Mesendoderm (in vitro differentiated cells): Measurements from ENCODE around the gene NEMP2.
"Not testable (repeated sequence)": the region's sequence is repeated elsewhere in the genome, so short reads cannot be mapped to it uniquely, and the experiment has no call there.

ENCODE experiments used
- DNase-seq: peaks from one replicate; pipeline ENCODE4 v3.0.0; 2013
- H2AK5ac ChIP-seq: 2 replicates; pipeline ENCODE4 v1.6.1; 2013; ENCODE audit warnings: low read length, inconsistent platforms
- H2BK120ac ChIP-seq: 2 replicates; pipeline ENCODE4 v1.6.1; 2013; ENCODE audit warnings: low read depth, mild to moderate bottlenecking, low read length, moderate library complexity, mixed read lengths
- H2BK15ac ChIP-seq: replicated peaks from 2 replicates; pipeline ENCODE4 v1.6.1; 2013; ENCODE audit warnings: low read depth, mild to moderate bottlenecking, moderate library complexity
- H2BK5ac ChIP-seq: 2 replicates; pipeline ENCODE4 v1.6.1; 2013; ENCODE audit warnings: low read length, inconsistent platforms
- H3K18ac ChIP-seq: 2 replicates; pipeline ENCODE4 v1.6.1; 2013; ENCODE audit warnings: mild to moderate bottlenecking, low read length, mixed read lengths
- H3K23ac ChIP-seq: one replicate; pipeline ENCODE4 v1.6.1; 2013; ENCODE audit warnings: low read length
- H3K27ac ChIP-seq: 2 replicates; pipeline ENCODE4 v1.5.1; 2013; ENCODE audit warnings: low read depth, mild to moderate bottlenecking, inconsistent platforms, low read length, moderate library complexity
- H3K27me3 ChIP-seq: 2 replicates; pipeline ENCODE4 v1.6.1; 2013; ENCODE audit warnings: low read length, control low read depth, mild to moderate bottlenecking, inconsistent platforms; ENCODE audit not compliant: insufficient read depth, poor library complexity
- H3K36me3 ChIP-seq: 2 replicates; pipeline ENCODE4 v1.6.1; 2013; ENCODE audit warnings: low read length, inconsistent platforms; ENCODE audit not compliant: control insufficient read depth, insufficient read depth
- H3K4ac ChIP-seq: one replicate; pipeline ENCODE4 v1.6.1; 2013; ENCODE audit warnings: low read depth, mild to moderate bottlenecking, low read length, moderate library complexity
- H3K4me1 ChIP-seq: 2 replicates; pipeline ENCODE4 v1.6.1; 2013; ENCODE audit warnings: low read depth, low read length, inconsistent platforms; ENCODE audit not compliant: control insufficient read depth
- H3K4me2 ChIP-seq: 2 replicates; pipeline ENCODE4 v1.6.1; 2013; ENCODE audit warnings: low read length
- H3K4me3 ChIP-seq: 2 replicates; pipeline ENCODE4 v1.5.1; 2013; ENCODE audit warnings: mild to moderate bottlenecking, low read length
- H3K56ac ChIP-seq: one replicate; pipeline ENCODE4 v1.6.1; 2013; ENCODE audit warnings: low read length
- H3K79me1 ChIP-seq: 2 replicates; pipeline ENCODE4 v1.6.1; 2013; ENCODE audit warnings: low read length, inconsistent platforms
- H3K79me2 ChIP-seq: 2 replicates; pipeline ENCODE4 v1.6.1; 2013; ENCODE audit warnings: mild to moderate bottlenecking, low read length; ENCODE audit not compliant: control insufficient read depth, insufficient read depth
- H3K9ac ChIP-seq: 2 replicates; pipeline ENCODE4 v1.6.1; 2013; ENCODE audit warnings: low read length, inconsistent platforms
- H4K5ac ChIP-seq: one replicate; pipeline ENCODE4 v1.6.1; 2013; ENCODE audit warnings: low read length
- H4K8ac ChIP-seq: one replicate; pipeline ENCODE4 v1.6.1; 2013; ENCODE audit warnings: low read depth, mild to moderate bottlenecking, control low read depth, low read length, moderate library complexity
- WGBS: extraction: QIAGEN DNeasy Blood & Tissue Kit; methylation state at CpG from one replicate; pipeline ENCODE4 v1.1.7; 2013; ENCODE audit warnings: low lambda C conversion rate, missing lambda C conversion rate; ENCODE audit not compliant: insufficient coverage; ENCODE audit errors: extremely low coverage; 5-methylcytosine and 5-hydroxymethylcytosine counted together

The NEMP2 gene

DNA sequence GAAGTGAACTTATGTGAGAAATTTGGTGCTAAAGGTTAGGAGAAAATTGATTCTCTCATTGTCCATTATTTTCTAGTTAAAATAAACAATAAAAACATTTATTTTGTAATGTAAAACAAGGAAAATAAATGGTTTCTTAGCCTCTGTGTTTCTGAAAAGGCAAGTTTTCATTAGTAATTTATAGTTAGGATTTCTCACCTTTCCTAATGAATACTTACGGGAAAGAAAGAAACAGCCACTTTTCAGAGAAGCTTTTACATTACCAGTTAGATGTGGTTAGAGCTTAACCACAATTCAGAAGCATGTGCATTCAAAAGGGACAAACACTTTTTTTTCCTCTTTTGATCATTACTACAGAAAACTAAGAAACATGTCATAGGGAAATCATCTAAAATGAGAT, 18.8 kb downstream of the NEMP2 start:
- no peaks in the 10 kb centered on the region for H3K4me1 ChIP-seq
- no peak overlapping the region for H2AK5ac ChIP-seq
- no peak overlapping the region for H2BK15ac ChIP-seq
- H2BK5ac ChIP-seq: no peak overlapping the region
- no peaks in the 10 kb centered on the region for H3K27me3 ChIP-seq
- no CpG with 5 or more reads among the region's 1 CpG for WGBS
- no peak overlapping the region for H3K23ac ChIP-seq
- H3K56ac ChIP-seq: no peak overlapping the region
- H3K27ac ChIP-seq: no peak overlapping the region
- H3K4me3 ChIP-seq: no peak overlapping the region
- no peak overlapping the region for H3K4me2 ChIP-seq
- no peak overlapping the region for H3K9ac ChIP-seq
- DNase-seq: no peak
- H3K79me1 ChIP-seq: no peaks in the 10 kb centered on the region
- H4K8ac ChIP-seq: no peak overlapping the region
- no peaks in the 10 kb centered on the region for H3K79me2 ChIP-seq
- no peaks in the 10 kb centered on the region for H3K36me3 ChIP-seq
- no peak overlapping the region for H4K5ac ChIP-seq
- no peak overlapping the region for H3K4ac ChIP-seq
- no peak overlapping the region for H3K18ac ChIP-seq
- no peak overlapping the region for H2BK120ac ChIP-seq

DNA sequence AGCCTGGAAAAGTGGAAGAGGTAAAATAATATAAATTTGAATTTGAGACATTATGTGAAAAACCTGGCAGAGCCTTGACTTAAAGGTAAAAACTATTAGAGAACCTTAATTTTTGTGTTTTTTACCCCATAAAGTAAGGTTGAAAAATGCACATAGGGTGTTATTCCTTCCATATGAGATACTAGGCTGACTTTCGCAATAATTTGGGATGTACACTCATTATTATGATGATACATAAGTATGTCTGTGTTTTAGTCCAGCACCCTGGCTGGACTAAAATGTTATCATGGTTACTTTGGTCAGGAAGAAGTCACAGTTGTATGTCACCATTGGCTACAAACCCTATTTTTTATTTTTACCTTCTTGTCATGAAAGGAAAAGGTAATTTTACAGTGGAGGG, 19.8 kb downstream of the NEMP2 start:
- Histone ChIP-seq H2AK5ac (no peak overlapping the region), H3K4me1 (no peaks in the 10 kb centered on the region), H2BK15ac (no peak overlapping the region), H3K79me1 (no peaks in the 10 kb centered on the region), H3K23ac (no peak overlapping the region), H3K27ac (no peak overlapping the region), H3K9ac (no peak overlapping the region), H3K36me3 (no peaks in the 10 kb centered on the region), H2BK120ac (no peak overlapping the region), H2BK5ac (no peak overlapping the region), H3K27me3 (no peaks in the 10 kb centered on the region), H4K5ac (no peak overlapping the region), H3K56ac (no peak overlapping the region), H3K4me3 (no peak overlapping the region), H3K4ac (no peak overlapping the region), H3K79me2 (no peaks in the 10 kb centered on the region), H3K18ac (no peak overlapping the region), H3K4me2 (no peak overlapping the region), H4K8ac (no peak overlapping the region)
- no CpG with 5 or more reads among the region's 1 CpG for WGBS
- DNase-seq: no peak

DNA sequence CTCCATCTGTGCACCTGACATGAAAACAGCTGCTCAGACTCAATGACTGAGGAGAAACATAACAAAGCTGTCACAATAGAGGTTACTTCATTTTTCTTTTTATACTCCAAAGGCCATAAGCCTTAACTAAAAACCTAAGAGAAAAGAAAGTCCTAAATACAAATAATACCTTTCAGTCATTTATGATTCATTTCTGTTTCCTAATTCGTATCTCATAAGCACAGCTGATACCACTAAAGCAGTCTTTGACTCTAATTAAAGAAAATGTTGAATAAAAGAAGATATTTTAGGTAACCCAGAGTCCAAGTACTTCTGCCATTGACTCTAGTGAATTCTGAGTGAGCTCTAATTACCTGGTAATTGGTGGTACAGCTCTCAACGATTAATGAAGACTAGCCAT, 20.6 kb downstream of the NEMP2 start:
- Histone ChIP-seq H3K4me1 (no peaks in the 10 kb centered on the region), H3K27me3 (no peaks in the 10 kb centered on the region), H3K4me2 (no peak overlapping the region), H3K4me3 (no peak overlapping the region), H2AK5ac (no peak overlapping the region), H3K36me3 (no peaks in the 10 kb centered on the region), H2BK120ac (no peak overlapping the region), H3K23ac (no peak overlapping the region), H3K79me1 (no peaks in the 10 kb centered on the region), H2BK15ac (no peak overlapping the region), H2BK5ac (no peak overlapping the region), H3K79me2 (no peaks in the 10 kb centered on the region), H3K56ac (no peak overlapping the region), H3K27ac (no peak overlapping the region), H3K9ac (no peak overlapping the region), H3K4ac (no peak overlapping the region), H4K8ac (no peak overlapping the region), H4K5ac (no peak overlapping the region), H3K18ac (no peak overlapping the region)
- DNase-seq: no peak
- WGBS: no CpG with 5 or more reads among the region's 2 CpGs

DNA sequence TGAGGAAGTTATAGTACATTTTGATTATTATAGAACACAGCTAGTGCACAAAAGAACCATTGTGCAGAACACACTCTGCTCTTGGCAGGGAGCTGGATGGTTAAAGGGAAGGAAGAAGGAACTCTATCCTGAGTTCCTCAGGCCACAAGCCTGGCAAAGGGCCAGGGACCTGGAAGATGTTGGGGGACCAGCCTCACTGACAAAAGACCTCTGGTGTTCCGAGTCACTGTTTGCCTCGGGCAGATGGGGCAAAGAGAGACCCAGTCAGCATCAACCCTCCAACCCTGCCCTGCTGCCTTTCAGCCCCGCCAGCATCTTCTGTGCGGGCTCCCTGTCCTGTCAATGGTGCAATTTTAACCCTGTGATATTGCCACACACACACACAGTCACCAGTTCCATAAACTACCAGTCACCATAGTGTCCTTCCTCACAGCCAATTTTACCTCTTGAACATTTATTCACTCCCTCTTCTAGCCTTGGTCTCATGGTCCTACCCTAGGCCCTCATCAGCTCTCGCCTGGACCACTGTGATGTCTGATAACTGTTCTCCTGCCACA, 21.9 kb downstream of the NEMP2 start:
- Histone ChIP-seq H3K36me3 (no peaks in the 10 kb centered on the region), H3K4me2 (no peak overlapping the region), H3K18ac (no peak overlapping the region), H2BK5ac (no peak overlapping the region), H2BK15ac (no peak overlapping the region), H3K27ac (no peak overlapping the region), H3K4me3 (no peak overlapping the region), H3K27me3 (no peaks in the 10 kb centered on the region), H3K23ac (no peak overlapping the region), H3K4ac (no peak overlapping the region), H2AK5ac (no peak overlapping the region), H4K8ac (no peak overlapping the region), H3K9ac (no peak overlapping the region), H3K4me1 (no peaks in the 10 kb centered on the region), H3K79me2 (no peaks in the 10 kb centered on the region), H2BK120ac (no peak overlapping the region), H3K79me1 (no peaks in the 10 kb centered on the region), H3K56ac (no peak overlapping the region), H4K5ac (no peak overlapping the region)
- WGBS: no CpG with 5 or more reads among the region's 5 CpGs
- no peak for DNase-seq

DNA sequence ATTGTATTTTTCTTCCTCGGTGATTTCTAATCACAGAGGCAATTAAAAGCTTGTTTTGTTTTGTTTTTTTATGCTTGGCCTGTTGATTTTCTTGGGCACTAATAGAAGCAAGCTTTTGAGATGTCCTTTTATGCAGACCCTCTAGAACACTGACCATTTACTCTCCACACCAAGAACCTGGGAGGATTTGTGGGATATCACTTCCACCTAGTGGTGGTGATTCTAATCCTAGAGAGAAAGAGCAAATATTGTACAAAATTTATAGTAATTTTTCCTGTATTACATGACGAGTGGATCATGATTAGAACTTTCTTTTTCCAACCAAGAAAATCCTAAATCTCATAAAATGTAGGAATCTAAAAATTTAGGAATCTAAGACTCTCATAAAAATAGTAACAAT, 23.4 kb downstream of the NEMP2 start:
- H3K27me3 ChIP-seq: no peaks in the 10 kb centered on the region
- no peak overlapping the region for H2BK5ac ChIP-seq
- H3K23ac ChIP-seq: no peak overlapping the region
- H3K4me2 ChIP-seq: no peak overlapping the region
- no peak overlapping the region for H2BK15ac ChIP-seq
- no CpG with 5 or more reads among the region's 2 CpGs for WGBS
- H3K9ac ChIP-seq: no peak overlapping the region
- H3K4ac ChIP-seq: no peak overlapping the region
- H3K79me1 ChIP-seq: no peaks in the 10 kb centered on the region
- H3K36me3 ChIP-seq: no peaks in the 10 kb centered on the region
- H3K56ac ChIP-seq: no peak overlapping the region
- no peak overlapping the region for H3K18ac ChIP-seq
- H2BK120ac ChIP-seq: no peak overlapping the region
- no peaks in the 10 kb centered on the region for H3K79me2 ChIP-seq
- no peak overlapping the region for H4K8ac ChIP-seq
- no peak overlapping the region for H3K27ac ChIP-seq
- H4K5ac ChIP-seq: no peak overlapping the region
- DNase-seq: peak; percentile 26
- H3K4me1 ChIP-seq: no peaks in the 10 kb centered on the region
- no peak overlapping the region for H2AK5ac ChIP-seq
- H3K4me3 ChIP-seq: no peak overlapping the region

DNA sequence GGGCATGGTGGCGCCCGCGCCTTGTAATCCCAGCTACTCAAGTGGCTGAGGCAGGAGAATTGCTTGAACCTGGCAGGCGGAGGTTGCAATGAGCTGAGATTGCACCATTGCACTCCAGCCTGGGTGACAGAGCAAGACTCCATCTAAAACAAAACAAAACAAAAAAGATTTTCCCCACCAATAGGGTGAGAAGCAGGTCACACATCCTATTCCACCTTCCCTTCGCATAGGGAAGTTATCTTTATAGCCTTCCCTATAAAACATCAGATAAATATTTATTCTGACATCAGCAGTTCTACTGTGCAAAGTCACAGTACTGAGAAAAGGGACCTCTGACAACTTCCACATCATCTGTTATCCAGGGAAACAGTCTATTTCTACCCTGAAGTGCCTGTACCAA, 24.6 kb downstream of the NEMP2 start:
- not testable (repeated sequence) for H3K56ac ChIP-seq, H3K18ac ChIP-seq, H3K79me1 ChIP-seq, H3K4ac ChIP-seq, H3K27me3 ChIP-seq, H4K5ac ChIP-seq, H2BK120ac ChIP-seq, DNase-seq, H3K4me3 ChIP-seq, H2AK5ac ChIP-seq, H3K9ac ChIP-seq, H3K4me1 ChIP-seq, H2BK15ac ChIP-seq, H3K36me3 ChIP-seq, H2BK5ac ChIP-seq, H3K23ac ChIP-seq, H3K4me2 ChIP-seq, H4K8ac ChIP-seq, H3K79me2 ChIP-seq, H3K27ac ChIP-seq
- no CpG with 5 or more reads among the region's 5 CpGs for WGBS
